Subcutaneous adipose tissue (tissue), 4 donors: ENCODE results near the gene C10orf105. TPM values are rescaled to one million over a fixed set of nuclear protein-coding genes. Genes with fewer than 3 reads are reported as not detected.

ENCODE experiments used
- CTCF ChIP-seq: fragments of 450-650 bp; IDR thresholded peaks from one replicate; pipeline ENCODE4 v1.5.1; 2016; ENCODE audit warnings: low read depth, mild to moderate bottlenecking, control low read depth, antibody characterized with exemption, moderate library complexity
- total RNA-seq, 4 donors: library from RNA; depleted of rRNA; stranded (reverse); fragments of >200 nt; gene quantifications; one replicate each; pipeline ENCODE4 v1.1.0, GENCODE V29; 2016

C10orf105 gene
- total RNA-seq, 4 donors from 2014 or later = 0.19 to 0.22 TPM; not detected in 2

- no peak for TF ChIP-seq CTCF
Observed at GRCh38 chr10:71708301-71708703, 11.3 kb downstream of the C10orf105 start.

- TF ChIP-seq CTCF = no peak
Observed at GRCh38 chr10:71707240-71707789, 12.3 kb downstream of the C10orf105 start.

GRCh38 chr10:71706216-71707121 is 13.1 kb downstream of the C10orf105 start:
- TF ChIP-seq CTCF = no peak

DNA sequence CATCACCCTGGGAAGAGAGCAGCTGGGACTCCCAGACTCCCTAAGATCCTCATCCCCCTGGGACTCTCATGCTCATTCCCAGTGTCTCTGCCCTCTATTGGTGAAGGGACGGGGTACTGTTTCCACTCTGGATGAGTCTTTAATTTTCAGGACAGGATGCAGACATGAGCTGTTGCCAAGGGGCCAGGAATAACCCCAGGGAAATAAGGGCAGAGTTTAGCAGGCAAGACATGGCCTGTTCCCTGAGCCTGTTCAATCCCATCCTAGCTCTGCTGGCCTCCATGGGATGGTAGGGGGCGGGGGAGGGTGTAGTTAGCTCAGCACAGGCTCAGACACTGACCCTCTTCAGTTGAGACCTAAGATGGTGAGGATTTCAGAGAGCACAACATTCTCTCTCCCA is 14.0 kb downstream of the C10orf105 start:
- no peak for TF ChIP-seq CTCF

DNA sequence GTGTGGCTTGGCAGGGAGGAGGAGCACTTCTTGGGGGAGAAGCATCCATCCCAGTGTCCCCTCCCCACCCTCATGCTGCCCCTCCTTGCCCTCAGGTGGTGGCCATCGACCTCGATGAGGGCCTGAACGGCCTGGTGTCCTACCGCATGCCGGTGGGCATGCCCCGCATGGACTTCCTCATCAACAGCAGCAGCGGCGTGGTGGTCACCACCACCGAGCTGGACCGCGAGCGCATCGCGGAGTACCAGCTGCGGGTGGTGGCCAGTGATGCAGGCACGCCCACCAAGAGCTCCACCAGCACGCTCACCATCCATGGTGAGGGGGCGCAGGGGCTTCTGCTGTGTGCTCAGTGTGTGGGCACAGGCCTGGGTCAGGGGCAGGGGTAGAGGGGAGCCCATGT is 14.8 kb downstream of the C10orf105 start:
- TF ChIP-seq CTCF = no peak

DNA sequence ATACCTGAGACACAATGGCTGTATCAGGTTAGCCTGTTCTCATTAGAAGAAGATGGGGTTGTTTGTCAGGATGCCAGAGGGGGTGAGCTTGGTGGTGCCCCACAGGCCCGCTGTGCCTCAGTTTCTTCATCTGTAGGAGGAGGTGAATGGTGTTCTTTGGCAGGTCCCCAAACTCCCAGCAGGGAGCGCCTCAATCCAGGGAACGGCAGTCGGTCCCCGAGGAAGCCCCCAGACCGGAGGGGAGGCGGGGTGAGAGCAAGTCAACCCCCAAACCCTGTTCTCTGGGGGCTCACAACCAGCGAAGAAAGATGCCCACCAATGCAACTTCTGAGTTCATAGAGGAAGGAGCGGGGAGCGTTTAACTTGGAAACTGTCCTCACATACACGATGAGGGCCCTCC is 16.0 kb downstream of the C10orf105 start:
- no peak for TF ChIP-seq CTCF

DNA sequence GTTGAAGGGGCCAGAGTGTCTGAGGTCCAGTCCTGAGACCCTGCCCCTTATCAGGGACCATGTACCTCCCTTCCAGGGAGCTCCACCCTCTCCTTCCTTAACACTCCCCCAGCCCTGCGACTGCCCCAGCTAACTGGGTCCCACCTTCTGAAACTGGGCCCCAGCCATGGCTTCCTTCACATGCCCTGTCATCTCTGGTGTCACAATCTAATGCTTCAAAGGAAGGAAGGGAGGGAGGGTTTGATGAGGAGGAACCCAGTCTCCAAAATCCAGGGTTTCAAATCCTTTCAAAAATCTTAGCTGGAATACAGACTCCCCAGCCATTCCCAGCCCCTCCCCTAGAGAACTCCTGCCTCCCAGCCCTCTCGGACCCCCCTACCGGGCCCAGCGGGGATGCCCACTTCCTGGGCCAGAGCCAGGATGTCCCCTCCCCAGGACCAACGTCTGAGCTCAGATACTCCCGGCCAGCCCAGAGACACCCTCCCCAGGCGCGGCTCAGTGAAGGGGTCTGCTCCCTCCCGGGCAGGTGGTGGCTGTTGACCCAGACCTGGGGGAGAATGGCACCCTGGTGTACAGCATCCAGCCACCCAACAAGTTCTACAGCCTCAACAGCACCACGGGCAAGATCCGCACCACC is 18.0 kb downstream of the C10orf105 start:
- no peak for TF ChIP-seq CTCF
